Glutamatergic neuron (in vitro differentiated cells): Measurements from ENCODE around the gene PUDP. TPM values are rescaled to one million over a fixed set of nuclear protein-coding genes. Genes with fewer than 3 reads are reported as not detected.

ENCODE experiments used
- DNase-seq: peaks from one replicate; pipeline ENCODE4 v3.0.0; 2022
- H3K27ac Mint-ChIP-seq: one replicate; pipeline ENCODE4 v1.8.0; 2020; ENCODE audit warnings: mild to moderate bottlenecking, mixed read lengths, inconsistent platforms; ENCODE audit not compliant: unreplicated experiment
- H3K27me3 Mint-ChIP-seq: one replicate; pipeline ENCODE4 v1.8.0; 2020; ENCODE audit warnings: mild to moderate bottlenecking, moderate library complexity, mixed read lengths, inconsistent platforms; ENCODE audit not compliant: unreplicated experiment
- H3K36me3 Mint-ChIP-seq: one replicate; pipeline ENCODE4 v1.8.0; 2020; ENCODE audit warnings: mild to moderate bottlenecking, mixed read lengths, inconsistent platforms; ENCODE audit not compliant: unreplicated experiment
- H3K4me1 Mint-ChIP-seq: one replicate; pipeline ENCODE4 v1.8.0; 2020; ENCODE audit warnings: mild to moderate bottlenecking, low read depth, mixed read lengths, inconsistent platforms; ENCODE audit not compliant: unreplicated experiment
- H3K4me3 Mint-ChIP-seq: one replicate; pipeline ENCODE4 v1.8.0; 2020; ENCODE audit warnings: mild to moderate bottlenecking, mixed read lengths, inconsistent platforms; ENCODE audit not compliant: unreplicated experiment
- H3K9me3 Mint-ChIP-seq: one replicate; pipeline ENCODE4 v1.8.0; 2020; ENCODE audit warnings: mild to moderate bottlenecking, moderate library complexity, mixed read lengths, inconsistent platforms; ENCODE audit not compliant: unreplicated experiment
- CTCF ChIP-seq: fragments of 200-600 bp; sonication (generic); IDR thresholded peaks from one replicate; pipeline ENCODE4 v1.5.0; 2021; ENCODE audit not compliant: partially characterized antibody, unreplicated experiment
- total RNA-seq: library from RNA; stranded (reverse); fragmentation: NEBNext Ultra II Directional; extraction: Animal tissue kit (Norgen Biotek cat#: 25700); gene quantifications from one replicate; pipeline ENCODE4 v1.2.1, GENCODE V29; 2021; ENCODE audit not compliant: unreplicated experiment

The PUDP gene
- total RNA-seq, 1 donor from 2014 or later = 22.7 TPM

GRCh38 chrX:7168371-7168770 lies 20.4 kb upstream of the PUDP start:
- no peaks in the 10 kb centered on the region for H3K9me3 Mint-ChIP-seq
- no peaks in the 10 kb centered on the region for H3K36me3 Mint-ChIP-seq
- no peak for TF ChIP-seq CTCF
- H3K27ac Mint-ChIP-seq = no peak overlapping the region
- H3K4me1 Mint-ChIP-seq = no peaks in the 10 kb centered on the region
- DNase-seq = no peak
- no peaks in the 10 kb centered on the region for H3K27me3 Mint-ChIP-seq
- no peak overlapping the region for H3K4me3 Mint-ChIP-seq

- Mint-ChIP-seq H3K9me3 (no peaks in the 10 kb centered on the region), H3K27ac (no peak overlapping the region), H3K27me3 (no peaks in the 10 kb centered on the region), H3K4me1 (no peaks in the 10 kb centered on the region), H3K36me3 (no peaks in the 10 kb centered on the region), H3K4me3 (no peak overlapping the region)
- TF ChIP-seq CTCF = no peak
- DNase-seq = no peak
These were observed 16.2 kb upstream of the PUDP start for GRCh38 chrX:7164174-7164573.

- Mint-ChIP-seq H3K27me3 (no peaks in the 10 kb centered on the region), H3K36me3 (no peaks in the 10 kb centered on the region), H3K4me3 (no peak overlapping the region), H3K9me3 (no peaks in the 10 kb centered on the region), H3K27ac (no peak overlapping the region), H3K4me1 (peaks cover 1% of the 10 kb centered on the region)
- TF ChIP-seq CTCF = no peak
- no peak for DNase-seq
These were observed 15.3 kb upstream of the PUDP start for GRCh38 chrX:7163146-7163677.

GRCh38 chrX:7159149-7159861 lies 11.4 kb upstream of the PUDP start:
- Mint-ChIP-seq H3K27me3 (no peaks in the 10 kb centered on the region), H3K36me3 (no peaks in the 10 kb centered on the region), H3K9me3 (no peaks in the 10 kb centered on the region), H3K4me1 (peaks cover 2% of the 10 kb centered on the region), H3K27ac (no peak overlapping the region), H3K4me3 (no peak overlapping the region)
- no peak for TF ChIP-seq CTCF
- no peak for DNase-seq

GRCh38 chrX:7158468-7158990 lies 10.6 kb upstream of the PUDP start:
- H3K27ac Mint-ChIP-seq = no peak overlapping the region

More at GRCh38 chrX:7158468-7158990, 10.6 kb upstream of the PUDP start:
- no peaks in the 10 kb centered on the region for H3K9me3 Mint-ChIP-seq
- TF ChIP-seq CTCF = no peak
- peaks cover 2% of the 10 kb centered on the region for H3K4me1 Mint-ChIP-seq
- no peaks in the 10 kb centered on the region for H3K27me3 Mint-ChIP-seq
- H3K36me3 Mint-ChIP-seq = no peaks in the 10 kb centered on the region
- no peak for DNase-seq
- H3K4me3 Mint-ChIP-seq = no peak overlapping the region
